ENCODE measurements around the gene BEGAIN.

DNA sequence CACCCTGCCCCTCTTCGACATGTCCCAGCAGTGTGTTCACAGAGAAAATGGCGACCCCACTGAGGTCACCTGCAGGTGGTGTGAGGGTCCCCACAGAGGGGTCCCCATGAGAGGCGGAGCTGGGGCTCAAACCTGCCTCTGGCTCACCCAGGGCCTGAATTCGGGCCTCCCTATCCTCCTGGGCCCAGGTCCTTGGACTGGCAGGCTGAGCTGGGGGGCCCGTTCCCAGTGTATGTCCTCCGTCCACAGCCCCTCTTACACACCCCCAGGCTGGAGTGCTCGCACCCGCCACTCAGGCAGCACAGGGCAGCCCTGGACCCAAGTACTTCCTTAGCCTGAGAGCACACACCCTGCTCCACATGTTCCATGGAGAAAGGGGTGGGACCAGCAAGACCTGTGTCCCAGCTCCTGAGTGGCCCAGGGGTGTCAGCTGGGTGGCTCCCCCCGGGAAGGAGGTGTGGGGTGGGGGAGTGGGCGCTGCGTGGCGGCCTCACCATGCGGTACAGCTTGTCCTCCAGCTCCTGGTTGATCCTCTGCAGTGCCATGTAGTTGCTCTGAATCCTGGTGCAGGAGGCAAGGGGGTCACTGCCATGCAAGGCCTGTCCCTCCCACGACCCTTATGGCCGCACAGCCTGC is 42.6 kb downstream of the BEGAIN start:
- TF ChIP-seq, protein P1, sequence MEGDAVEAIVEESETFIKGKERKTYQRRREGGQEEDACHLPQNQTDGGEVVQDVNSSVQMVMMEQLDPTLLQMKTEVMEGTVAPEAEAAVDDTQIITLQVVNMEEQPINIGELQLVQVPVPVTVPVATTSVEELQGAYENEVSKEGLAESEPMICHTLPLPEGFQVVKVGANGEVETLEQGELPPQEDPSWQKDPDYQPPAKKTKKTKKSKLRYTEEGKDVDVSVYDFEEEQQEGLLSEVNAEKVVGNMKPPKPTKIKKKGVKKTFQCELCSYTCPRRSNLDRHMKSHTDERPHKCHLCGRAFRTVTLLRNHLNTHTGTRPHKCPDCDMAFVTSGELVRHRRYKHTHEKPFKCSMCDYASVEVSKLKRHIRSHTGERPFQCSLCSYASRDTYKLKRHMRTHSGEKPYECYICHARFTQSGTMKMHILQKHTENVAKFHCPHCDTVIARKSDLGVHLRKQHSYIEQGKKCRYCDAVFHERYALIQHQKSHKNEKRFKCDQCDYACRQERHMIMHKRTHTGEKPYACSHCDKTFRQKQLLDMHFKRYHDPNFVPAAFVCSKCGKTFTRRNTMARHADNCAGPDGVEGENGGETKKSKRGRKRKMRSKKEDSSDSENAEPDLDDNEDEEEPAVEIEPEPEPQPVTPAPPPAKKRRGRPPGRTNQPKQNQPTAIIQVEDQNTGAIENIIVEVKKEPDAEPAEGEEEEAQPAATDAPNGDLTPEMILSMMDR (IDR thresholded peaks at IDR 0.05; ENCODE audit: borderline replicate concordance, extremely low read depth, low read length, poor library complexity, severe bottlenecking), result no peak
- TF ChIP-seq EZH2 (IDR thresholded peaks at IDR 0.05; ENCODE audit: borderline replicate concordance, low read depth, low read length, severe bottlenecking), result no peak

All from DND-41 (cell line).